ENCODE results near the gene DDX10. TPM values are rescaled to one million over a fixed set of nuclear protein-coding genes. Genes with fewer than 3 reads are reported as not detected.

Gene DDX10
- total and polyA plus RNA-seq, 2 experiments from 2014 or later = 32.4 to 37.8 TPM

DNA sequence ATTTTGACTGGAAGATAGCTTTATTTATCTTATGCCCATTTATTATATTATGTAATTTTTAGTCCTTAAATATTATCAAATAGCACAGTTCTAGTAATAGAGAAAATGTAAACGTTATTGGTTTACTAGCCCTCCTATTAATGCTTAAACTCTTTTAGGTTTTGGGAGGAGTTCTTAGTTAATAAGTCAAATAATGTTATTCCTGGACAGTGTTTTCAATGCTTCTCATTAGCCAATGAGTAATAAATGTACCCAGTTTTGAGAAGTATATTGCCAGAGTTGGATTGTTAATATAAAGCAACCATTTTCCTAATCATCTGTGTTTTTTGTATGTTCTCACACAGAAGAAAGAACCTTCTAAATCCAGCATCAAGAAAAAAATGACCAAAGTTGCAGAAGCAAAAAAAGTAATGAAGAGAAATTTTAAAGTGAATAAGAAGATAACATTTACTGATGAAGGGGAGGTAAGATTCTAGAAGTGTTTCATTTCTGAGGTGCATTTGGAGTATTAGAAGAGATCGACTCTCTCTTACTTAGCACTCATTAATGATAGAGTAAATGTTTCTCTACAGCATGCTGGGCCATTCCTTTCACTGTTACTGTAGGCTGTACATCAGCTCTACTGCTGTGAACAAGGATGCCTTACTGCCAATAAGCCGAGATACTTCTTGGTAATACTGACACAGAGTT is 173.4 kb downstream of the DDX10 start (continued):
- TF ChIP-seq ZNF462 (CRISPR knock-in tag; IDR thresholded peaks at IDR 0.05) (no peak), STAT1 (IDR thresholded peaks at IDR 0.05; ENCODE audit: unreplicated experiment) (no peak), POLR2AphosphoS5 (IDR thresholded peaks at IDR 0.05; ENCODE audit: low read depth) (no peak), NANOG (IDR thresholded peaks at IDR 0.05; ENCODE audit: borderline replicate concordance) (no peak)

GRCh38 chr11:108838792-108839105 is 173.9 kb downstream of the DDX10 start:
- Histone ChIP-seq H3K4me1 (ENCODE audit: insufficient read depth) (peaks cover 6% of the 10 kb centered on the region; the same call in 1 of the 2 replicates), H4K20me1 (replicated peaks; ENCODE audit: insufficient read depth) (no peaks in the 10 kb centered on the region), H3K27me3 (ENCODE audit: insufficient read depth) (no peaks in the 10 kb centered on the region), H3K27ac (ENCODE audit: low read depth) (no peak overlapping the region), H3K36me3 (ENCODE audit: insufficient read depth) (no peaks in the 10 kb centered on the region), H3K4me2 (no peak overlapping the region), H3K4me3 (no peak overlapping the region), H3K9me2 (ENCODE audit: insufficient read depth) (no peaks in the 10 kb centered on the region), H2AFZ (no peak overlapping the region), H3K79me2 (replicated peaks; ENCODE audit: insufficient read depth) (no peaks in the 10 kb centered on the region; the same call in 1 of the 2 replicates), H3F3A (replicated peaks; ENCODE audit: low read depth) (no peaks in the 10 kb centered on the region)
- H3K4me1 Mint-ChIP-seq = peaks cover 13% of the 10 kb centered on the region
- peaks cover 5% of the 10 kb centered on the region; the same call in 1 of the 3 replicates for H3K36me3 Mint-ChIP-seq (ENCODE audit: low read depth)
- H3K9me3 Mint-ChIP-seq = no peaks in the 10 kb centered on the region
- TF ChIP-seq NANOG (IDR thresholded peaks at IDR 0.05; ENCODE audit: borderline replicate concordance) (no peak), ZNF462 (CRISPR knock-in tag; IDR thresholded peaks at IDR 0.05) (no peak), POLR2AphosphoS5 (IDR thresholded peaks at IDR 0.05; ENCODE audit: low read depth) (no peak)
- ATAC-seq (no peak), DNase-seq (ENCODE audit: low spot score) (no peak)
- H3K4me3 Mint-ChIP-seq = no peak overlapping the region
- H3K27me3 Mint-ChIP-seq (ENCODE audit: insufficient read depth, low read depth, poor library complexity) = no peaks in the 10 kb centered on the region
- H3K27ac Mint-ChIP-seq = no peak overlapping the region
